B cell (primary cell): ENCODE measurements around the gene TDRD12. TPM values are rescaled to one million over a fixed set of nuclear protein-coding genes. Genes with fewer than 3 reads are reported as not detected.

Source experiments
- ATAC-seq: fragments of 200-7000 bp; cut with Tn5 transposase; one replicate; pipeline ENCODE4 v1.10.0; 2021; ENCODE audit warnings: low read depth, mild to moderate bottlenecking, moderate number of reproducible peaks, moderate library complexity
- CTCF ChIA-PET: fragments of 350-600 bp; sonication (Branson Sonifier 250); formaldehyde crosslinking; loops from one replicate; lab custom pipeline; 2021; ENCODE audit warnings: antibody characterized with exemption, inconsistent platforms; lab: Charles Lee
- POLR2A ChIA-PET: fragments of 350-600 bp; sonication (Branson Sonifier 250); formaldehyde crosslinking; loops from one replicate; lab custom pipeline; 2021; ENCODE audit warnings: antibody characterized with exemption; lab: Charles Lee
- DNase-seq: peaks from one replicate; pipeline ENCODE4 v3.0.0; 2013
- H2AFZ ChIP-seq: 2 replicates; pipeline ENCODE4 v1.6.1; 2012; ENCODE audit warnings: mild to moderate bottlenecking, low read depth, low read length; ENCODE audit not compliant: insufficient read depth, poor library complexity, severe bottlenecking
- H3K27ac ChIP-seq, 2 donors: 1 replicate in 1 of 2; 2 replicates in 1 of 2; pipeline ENCODE4 v1.5.1; 2012 to 2013; ENCODE audit warnings: low read length in 2 of 2, mild to moderate bottlenecking in 2 of 2, moderate library complexity in 1 of 2
- H3K27me3 ChIP-seq, 4 experiments: fragments of 200-600 bp in 1 of 4; sonication (generic) in 1 of 4; replicated peaks in 1 of 4; 1 replicate in 2 of 4; 2 replicates in 2 of 4; pipeline versions ENCODE4 v1.6.1 to v1.7.0; 2013 to 2016; ENCODE audit warnings: low read length in 3 of 4, mild to moderate bottlenecking in 2 of 4, mixed read lengths in 1 of 4, moderate library complexity in 1 of 4; ENCODE audit not compliant: insufficient read depth in 4 of 4, control insufficient read depth in 3 of 4; ENCODE audit errors: control extremely low read depth in 1 of 4
- H3K36me3 ChIP-seq, 2 experiments: replicated peaks in 1 of 2; 1 replicate in 1 of 2; 2 replicates in 1 of 2; pipeline versions ENCODE4 v1.6.1 to v1.7.1; 2013; ENCODE audit warnings: low read length in 1 of 2; ENCODE audit not compliant: insufficient read depth in 2 of 2, control insufficient read depth in 1 of 2; ENCODE audit errors: control extremely low read depth in 1 of 2, extremely low read depth in 1 of 2
- H3K4me1 ChIP-seq, 2 donors: fragments of 200-600 bp in 1 of 2; sonication (generic) in 1 of 2; 1 replicate in 1 of 2; 2 replicates in 1 of 2; pipeline versions ENCODE4 v1.5.1 to v1.6.1; 2013 to 2017; ENCODE audit warnings: low read length in 2 of 2; ENCODE audit not compliant: control insufficient read depth in 2 of 2, insufficient read depth in 2 of 2
- H3K4me2 ChIP-seq: replicated peaks from 2 replicates; pipeline ENCODE3; 2012; ENCODE audit warnings: mild to moderate bottlenecking, low read depth, low read length; ENCODE audit not compliant: poor library complexity, severe bottlenecking
- H3K4me3 ChIP-seq, 5 experiments: fragments of 200-600 bp in 1 of 5; sonication (generic) in 1 of 5; 1 replicate in 3 of 5; 2 replicates in 2 of 5; pipeline versions ENCODE4 v1.5.1 to v1.7.0; 2011 to 2016; ENCODE audit warnings: low read length in 4 of 5, mild to moderate bottlenecking in 4 of 5, low read depth in 2 of 5, control low read depth in 1 of 5, moderate library complexity in 1 of 5; ENCODE audit not compliant: insufficient read depth in 1 of 5; ENCODE audit errors: control extremely low read depth in 1 of 5, extremely low read depth in 1 of 5
- H3K79me2 ChIP-seq: fragments of 200-600 bp; sonication (generic); one replicate; pipeline ENCODE4 v1.6.0; 2016; ENCODE audit warnings: low read length; ENCODE audit not compliant: control insufficient read depth, insufficient read depth
- H3K9ac ChIP-seq: fragments of 200-600 bp; sonication (generic); 2 replicates; pipeline ENCODE4 v1.6.1; 2017; ENCODE audit warnings: mild to moderate bottlenecking, low read length, moderate library complexity
- H3K9me3 ChIP-seq, 3 donors: one replicate each; pipeline versions ENCODE4 v1.6.1 to v1.7.1; 2013; ENCODE audit warnings: low read length in 2 of 3; ENCODE audit not compliant: control insufficient read depth in 2 of 3, insufficient read depth in 1 of 3; ENCODE audit errors: control extremely low read depth in 1 of 3
- H4K20me1 ChIP-seq: 2 replicates; pipeline ENCODE4 v1.6.0; 2012; ENCODE audit warnings: mild to moderate bottlenecking, low read length; ENCODE audit not compliant: insufficient read depth, control insufficient read depth, poor library complexity, severe bottlenecking
- H3K27ac Mint-ChIP-seq: one replicate; pipeline ENCODE4 v1.8.0; 2021; ENCODE audit warnings: mixed read lengths
- H3K27me3 Mint-ChIP-seq: one replicate; pipeline ENCODE4 v1.8.0; 2021; ENCODE audit warnings: mixed read lengths
- H3K4me1 Mint-ChIP-seq: one replicate; pipeline ENCODE4 v1.8.0; 2021; ENCODE audit warnings: mixed read lengths
- H3K4me3 Mint-ChIP-seq: one replicate; pipeline ENCODE4 v1.8.0; 2021; ENCODE audit warnings: mixed read lengths
- H3K9me3 Mint-ChIP-seq: one replicate; pipeline ENCODE4 v1.8.0; 2022; ENCODE audit warnings: mixed read lengths; ENCODE audit not compliant: insufficient read depth
- EZH2 ChIP-seq: IDR thresholded peaks from 2 replicates; pipeline ENCODE4 v1.6.1; 2012; ENCODE audit warnings: borderline replicate concordance, low read depth, mild to moderate bottlenecking, moderate library complexity, low read length; ENCODE audit not compliant: insufficient read depth, poor library complexity, severe bottlenecking
- WGBS: methylation state at CpG from one replicate; pipeline ENCODE4 v1.1.5; 2013; ENCODE audit warnings: missing lambda C conversion rate; ENCODE audit not compliant: insufficient coverage; 5-methylcytosine and 5-hydroxymethylcytosine counted together
- intact Hi-C: fragments of 100-400 bp; cut with micrococcal nuclease; formaldehyde crosslinking; loops from one replicate; pipeline ENCODE4 v1.10.0; 2022
- polyA plus RNA-seq: library from polyadenylated mRNA; depleted of rRNA; stranded (reverse); fragments of >200 nt; gene quantifications from 2 replicates; pipeline ENCODE4 v1.2.3, GENCODE V29; 2012
- total RNA-seq, 2 donors: library from RNA; stranded (reverse); fragments of 120-200 nt in 1 of 2; gene quantifications; 1 replicate in 1 of 2; 2 replicates in 1 of 2; pipeline versions ENCODE4 v1.2.3 to v1.2.4, GENCODE V29; 2013 to 2022
- TF ChIP-seq, protein P1 (sequence below): fragments of 200-600 bp; IDR thresholded peaks from one replicate; pipeline ENCODE4 v1.8.0; 2022; ENCODE audit warnings: antibody characterized with exemption, mild to moderate bottlenecking

The TDRD12 gene
- total and polyA plus RNA-seq, 2 donors (not counting 1 experiment from before 2014, with no cell fraction given) = 0.30 to 1.1 TPM

DNA sequence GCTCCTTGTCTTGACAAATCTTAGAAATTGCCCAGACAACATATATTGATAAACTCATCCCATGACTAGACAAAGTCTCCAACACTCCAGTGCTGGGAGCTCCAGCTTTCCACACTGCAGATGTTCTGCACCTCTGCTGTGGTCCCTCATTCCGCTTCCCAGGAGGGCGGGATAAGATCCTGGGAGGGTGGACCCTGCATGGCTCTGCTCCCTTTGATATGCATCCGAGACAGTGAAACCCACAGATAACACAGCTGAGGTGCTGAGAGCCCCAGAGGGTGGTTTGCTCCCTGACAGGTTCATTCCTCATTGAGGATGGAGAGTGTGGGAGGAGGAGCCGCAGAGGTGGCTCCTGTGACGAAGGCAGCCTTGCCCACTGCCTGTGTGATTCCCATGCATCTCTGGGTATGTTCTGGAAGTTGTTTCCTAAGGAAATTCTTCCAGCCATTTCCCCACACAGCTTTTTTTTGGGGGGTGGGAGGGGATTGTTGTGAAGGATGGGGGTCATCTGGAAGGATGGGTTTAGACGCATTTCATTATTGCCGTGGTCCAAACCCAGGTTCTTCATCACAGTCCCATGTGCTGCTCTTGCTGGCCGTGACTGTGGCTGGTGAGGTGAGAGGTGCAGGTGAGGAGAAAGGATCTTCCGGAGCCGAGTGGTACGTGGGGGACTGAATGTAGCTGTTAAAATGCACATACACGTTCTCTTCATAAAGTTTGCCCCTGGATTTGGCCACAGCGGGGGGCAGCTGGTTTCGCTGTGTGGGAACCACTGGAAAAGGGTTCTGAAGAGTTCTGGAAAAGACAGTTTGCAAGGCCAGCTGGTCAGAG lies 103.6 kb downstream of the TDRD12 start:
- intact Hi-C loops = no loop called here
- Mint-ChIP-seq H3K27me3 (peaks cover 43% of the 10 kb centered on the region), H3K4me1 (no peaks in the 10 kb centered on the region), H3K4me3 (no peak overlapping the region), H3K9me3 (no peaks in the 10 kb centered on the region), H3K27ac (no peak overlapping the region)
- CTCF ChIA-PET = no interaction called here
- H3K4me1 ChIP-seq = no peaks in the 10 kb centered on the region
- no peaks in the 10 kb centered on the region for H3K36me3 ChIP-seq
- POLR2A ChIA-PET = no interaction called here
- no peaks in the 10 kb centered on the region for H4K20me1 ChIP-seq
- peaks cover 0 to 7% (median 0%) of the 10 kb centered on the region in 3 donors for H3K9me3 ChIP-seq
- TF ChIP-seq EZH2 = no peak
- TF ChIP-seq, protein P1, sequence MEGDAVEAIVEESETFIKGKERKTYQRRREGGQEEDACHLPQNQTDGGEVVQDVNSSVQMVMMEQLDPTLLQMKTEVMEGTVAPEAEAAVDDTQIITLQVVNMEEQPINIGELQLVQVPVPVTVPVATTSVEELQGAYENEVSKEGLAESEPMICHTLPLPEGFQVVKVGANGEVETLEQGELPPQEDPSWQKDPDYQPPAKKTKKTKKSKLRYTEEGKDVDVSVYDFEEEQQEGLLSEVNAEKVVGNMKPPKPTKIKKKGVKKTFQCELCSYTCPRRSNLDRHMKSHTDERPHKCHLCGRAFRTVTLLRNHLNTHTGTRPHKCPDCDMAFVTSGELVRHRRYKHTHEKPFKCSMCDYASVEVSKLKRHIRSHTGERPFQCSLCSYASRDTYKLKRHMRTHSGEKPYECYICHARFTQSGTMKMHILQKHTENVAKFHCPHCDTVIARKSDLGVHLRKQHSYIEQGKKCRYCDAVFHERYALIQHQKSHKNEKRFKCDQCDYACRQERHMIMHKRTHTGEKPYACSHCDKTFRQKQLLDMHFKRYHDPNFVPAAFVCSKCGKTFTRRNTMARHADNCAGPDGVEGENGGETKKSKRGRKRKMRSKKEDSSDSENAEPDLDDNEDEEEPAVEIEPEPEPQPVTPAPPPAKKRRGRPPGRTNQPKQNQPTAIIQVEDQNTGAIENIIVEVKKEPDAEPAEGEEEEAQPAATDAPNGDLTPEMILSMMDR = no peak
- H3K4me3 ChIP-seq = no peak overlapping the region
- ATAC-seq = no peak
- no peak overlapping the region for H3K9ac ChIP-seq
- WGBS = 83% methylated on average over 13 of the region's 14 CpGs
- H3K27ac ChIP-seq = no peak overlapping the region
- no peak for DNase-seq
- peaks cover 0 to 3% (median 0%) of the 10 kb centered on the region in 4 experiments for H3K27me3 ChIP-seq
- no peak overlapping the region for H2AFZ ChIP-seq
- H3K4me2 ChIP-seq = no peak overlapping the region
- no peaks in the 10 kb centered on the region for H3K79me2 ChIP-seq

DNA sequence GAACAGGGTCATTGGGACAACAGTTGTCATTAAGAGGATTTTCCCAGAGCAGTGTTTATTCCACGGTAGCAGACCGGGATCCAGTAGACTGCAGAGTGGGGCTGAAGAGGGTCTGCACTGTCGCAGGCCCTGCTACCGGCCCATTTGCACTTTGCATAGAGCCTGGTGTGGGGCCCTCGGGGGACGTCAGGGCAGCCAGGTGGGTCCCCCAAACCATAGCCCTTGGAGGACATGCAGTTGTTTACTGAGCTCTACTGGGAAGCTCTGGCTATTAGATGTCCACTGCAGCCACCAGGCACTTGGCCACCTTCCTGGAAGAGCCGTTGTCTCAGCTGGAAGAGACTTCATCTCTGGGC lies 104.2 kb downstream of the TDRD12 start:
- H3K4me3 Mint-ChIP-seq = no peak overlapping the region
- POLR2A ChIA-PET = no interaction called here
- H3K27me3 ChIP-seq = peaks cover 0 to 3% (median 0%) of the 10 kb centered on the region in 4 experiments

More for the DNA sequence above, 104.2 kb downstream of the TDRD12 start:
- DNase-seq (no peak), ATAC-seq (no peak)
- H3K4me3 ChIP-seq = no peak overlapping the region
- H3K9ac ChIP-seq = no peak overlapping the region
- no peak overlapping the region for H2AFZ ChIP-seq
- H3K4me1 ChIP-seq = no peaks in the 10 kb centered on the region
- Mint-ChIP-seq H3K4me1 (no peaks in the 10 kb centered on the region), H3K27ac (no peak overlapping the region), H3K9me3 (no peaks in the 10 kb centered on the region), H3K27me3 (peaks cover 37% of the 10 kb centered on the region)
- H3K4me2 ChIP-seq = no peak overlapping the region
- H4K20me1 ChIP-seq = no peaks in the 10 kb centered on the region
- CTCF ChIA-PET = no interaction called here
- 92% methylated on average over 7 of the region's 7 CpGs for WGBS
- intact Hi-C loops = no loop called here
- TF ChIP-seq EZH2 = no peak
- TF ChIP-seq, protein P1 = no peak
- no peaks in the 10 kb centered on the region for H3K79me2 ChIP-seq
- H3K9me3 ChIP-seq = peaks cover 0 to 7% (median 0%) of the 10 kb centered on the region in 3 donors
- no peaks in the 10 kb centered on the region for H3K36me3 ChIP-seq
- no peak overlapping the region for H3K27ac ChIP-seq
